AG08396 (cell line): ENCODE data around the gene GLS.
"Not testable (repeated sequence)": the region's sequence is repeated elsewhere in the genome, so short reads cannot be mapped to it uniquely, and the experiment has no call there.

Experiments
- DNase-seq: peaks from one replicate; pipeline ENCODE4 v3.0.0; 2012; ENCODE audit warnings: low spot score, mixed read lengths

GLS gene

DNA sequence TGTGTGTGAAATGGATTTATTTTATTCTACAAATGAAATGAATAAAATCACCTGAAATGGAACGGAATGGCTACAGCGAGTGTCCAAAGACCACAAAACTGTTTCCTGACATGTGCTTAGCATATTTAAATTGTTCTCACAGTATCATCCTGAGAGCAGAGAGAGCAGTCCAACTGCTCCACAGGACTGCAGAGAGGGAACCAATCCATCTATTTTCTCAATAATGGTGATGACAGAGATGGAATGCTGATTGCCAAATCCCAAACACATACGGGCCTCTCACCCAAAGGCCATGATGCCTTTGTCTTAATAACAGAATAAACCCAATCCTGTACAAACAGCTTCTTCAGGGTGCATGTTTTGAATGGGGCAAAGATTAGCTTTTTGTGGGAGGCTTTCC is 92.2 kb downstream of the GLS start:
- DNase-seq: no peak

DNA sequence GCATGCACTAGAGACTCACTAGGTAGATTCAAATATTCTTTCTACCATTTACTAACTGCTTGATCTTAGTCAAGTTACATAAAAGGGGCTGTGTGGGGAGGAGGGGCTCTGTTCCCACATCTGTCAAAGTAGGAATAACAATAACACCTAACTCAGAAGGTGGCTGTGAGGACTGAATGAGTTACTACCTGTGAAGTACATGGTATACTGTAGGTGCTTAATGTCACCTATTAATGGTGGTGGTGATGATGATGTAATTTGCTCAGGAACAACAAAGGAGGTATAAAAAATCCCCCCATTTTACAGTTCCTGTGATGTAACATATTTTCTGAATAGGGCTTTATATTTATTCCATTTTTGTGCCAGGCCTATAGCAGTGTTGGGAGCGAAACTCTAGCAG is 92.6 kb downstream of the GLS start:
- DNase-seq: no peak

DNA sequence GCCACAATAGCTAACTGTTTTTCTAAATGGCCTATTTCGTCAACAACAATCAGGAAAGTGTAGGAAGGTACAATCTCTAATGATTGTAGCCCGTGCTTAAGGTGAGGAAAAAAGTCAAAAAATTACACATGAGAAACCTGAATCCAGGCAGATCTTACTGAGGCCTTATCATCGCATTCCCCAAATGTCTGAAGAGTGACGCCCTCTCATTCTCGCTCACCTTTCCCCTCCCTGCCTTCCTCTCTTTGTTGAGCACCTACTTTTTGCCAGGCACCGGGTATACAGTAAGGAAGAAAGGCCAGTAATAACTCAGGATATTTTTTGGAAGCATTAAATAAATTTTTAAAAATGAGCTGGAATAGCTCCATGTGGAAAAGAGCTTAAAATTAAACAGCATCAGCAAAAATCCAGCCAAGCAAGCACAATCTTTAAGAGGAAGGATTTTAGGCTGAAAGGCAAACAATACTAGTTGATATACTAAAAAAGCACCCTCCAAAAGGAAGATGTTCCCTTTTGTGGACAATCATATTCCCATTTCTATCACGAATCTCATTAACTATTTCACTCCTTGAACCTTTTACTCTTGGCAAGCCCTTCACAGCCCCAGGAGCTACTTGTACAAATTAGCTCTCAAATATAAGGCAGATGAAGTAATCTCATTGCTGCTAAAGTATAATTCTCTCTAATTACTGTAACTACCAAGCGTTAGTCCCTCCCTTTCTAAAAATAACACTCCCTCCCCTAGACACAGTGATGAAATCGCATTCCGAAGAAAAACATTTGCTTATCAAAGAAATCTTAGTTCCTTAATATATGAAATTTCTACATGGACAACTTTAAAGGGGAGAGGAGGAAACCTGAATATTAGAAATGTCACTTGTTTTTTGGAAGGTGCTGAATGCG is 93.4 kb downstream of the GLS start:
- DNase-seq: no peak

DNA sequence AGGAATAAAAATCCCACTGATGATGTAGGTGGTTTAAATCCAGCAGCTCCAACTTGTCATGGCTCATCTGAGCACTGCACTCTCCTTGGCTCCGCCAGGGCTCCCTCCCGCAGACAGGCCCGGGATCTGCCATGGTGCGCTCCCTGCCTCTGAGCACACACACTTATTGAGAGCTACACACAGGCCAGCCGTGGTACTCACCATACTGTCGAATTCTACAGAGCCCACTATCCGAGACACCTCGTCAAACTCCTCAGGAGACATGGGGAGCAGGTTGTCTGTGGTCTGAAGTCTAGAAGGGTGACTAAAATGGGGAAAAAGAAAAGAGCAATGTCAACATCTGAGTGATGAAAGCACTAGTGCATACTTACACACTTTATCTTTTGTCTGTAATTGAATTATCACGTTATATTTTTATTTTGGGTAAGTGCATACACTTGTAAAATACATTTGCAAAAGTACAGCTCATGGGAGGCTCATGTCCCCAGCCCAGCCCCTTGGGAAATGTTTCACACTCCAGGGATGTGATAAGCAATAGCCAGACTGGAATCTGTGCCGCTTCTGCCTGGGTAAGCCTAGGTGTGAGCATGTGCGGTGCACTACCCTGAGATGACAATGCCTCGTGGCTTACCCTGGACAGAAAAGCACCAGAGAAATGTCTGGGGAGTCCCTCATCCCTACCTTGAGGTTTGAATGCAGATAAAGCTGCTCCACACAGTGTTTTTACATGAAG is 94.2 kb downstream of the GLS start:
- DNase-seq: no peak

DNA sequence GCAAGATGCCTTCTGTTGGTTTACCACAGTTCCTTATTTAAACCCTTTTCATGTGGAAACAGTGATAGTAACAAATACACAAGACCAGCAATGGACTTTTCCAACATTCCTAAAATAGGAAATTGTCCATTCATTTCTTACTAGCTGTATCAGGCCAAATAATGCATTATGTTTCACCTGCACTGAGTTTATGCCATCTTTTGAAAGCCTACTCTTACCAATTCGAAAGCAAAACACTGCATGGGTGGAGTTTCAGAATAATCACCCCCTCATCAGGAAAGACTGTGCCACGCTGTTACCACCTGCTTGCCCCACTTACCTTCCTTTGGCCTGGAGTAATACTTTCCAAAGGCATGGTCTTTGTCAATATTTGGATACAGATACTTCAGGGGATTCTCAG is 95.9 kb downstream of the GLS start:
- DNase-seq: no peak

DNA sequence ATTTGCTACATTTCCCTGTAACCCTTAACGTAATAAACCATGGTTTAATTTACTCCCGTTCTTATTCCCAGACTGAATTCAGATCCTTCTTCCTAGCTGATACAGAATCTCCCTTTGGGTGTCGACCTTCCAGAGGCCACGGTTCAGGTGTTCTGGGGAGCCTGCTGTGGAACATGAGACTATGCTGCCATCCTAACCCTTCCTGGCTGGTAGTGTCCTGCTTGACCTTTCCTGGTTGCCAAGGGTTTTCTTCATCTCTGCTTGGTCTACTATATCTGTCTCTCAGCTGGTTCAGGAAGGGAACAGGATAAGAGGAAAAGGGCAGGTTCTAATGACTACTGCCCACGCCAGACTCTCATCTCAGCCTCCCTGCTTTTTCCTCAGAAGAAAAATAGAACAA is 96.9 kb downstream of the GLS start:
- no peak for DNase-seq

DNA sequence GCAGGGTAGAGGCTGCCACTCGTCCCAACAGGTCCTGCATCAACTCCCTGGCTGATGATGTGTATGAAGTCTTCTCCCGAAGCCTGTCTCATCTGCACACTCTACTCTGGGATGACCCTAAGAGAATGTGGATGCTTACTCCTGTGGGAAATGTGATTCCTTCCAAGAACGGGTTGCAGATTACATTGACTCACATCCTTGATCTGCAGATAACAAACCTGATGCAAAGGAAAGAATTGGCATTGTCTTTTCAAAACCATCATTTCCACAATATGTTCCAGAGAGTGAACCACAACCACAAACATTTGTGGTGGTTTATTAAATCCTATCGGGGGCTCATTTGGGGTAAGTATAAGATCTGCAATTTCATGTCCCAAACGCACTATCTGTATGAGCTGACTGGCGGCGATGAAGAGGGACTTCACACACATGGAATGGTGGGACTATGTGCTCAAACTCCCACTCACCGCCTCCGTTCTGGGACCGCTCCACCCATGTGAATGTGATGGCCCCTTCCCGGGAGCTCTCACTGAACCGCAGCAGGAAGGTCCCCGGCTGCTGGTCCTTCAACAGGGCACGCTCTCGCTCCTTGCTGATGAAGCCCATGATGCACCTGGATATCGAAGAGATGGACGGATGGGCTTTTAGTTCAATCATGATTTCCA is 97.9 kb downstream of the GLS start:
- DNase-seq: no peak

DNA sequence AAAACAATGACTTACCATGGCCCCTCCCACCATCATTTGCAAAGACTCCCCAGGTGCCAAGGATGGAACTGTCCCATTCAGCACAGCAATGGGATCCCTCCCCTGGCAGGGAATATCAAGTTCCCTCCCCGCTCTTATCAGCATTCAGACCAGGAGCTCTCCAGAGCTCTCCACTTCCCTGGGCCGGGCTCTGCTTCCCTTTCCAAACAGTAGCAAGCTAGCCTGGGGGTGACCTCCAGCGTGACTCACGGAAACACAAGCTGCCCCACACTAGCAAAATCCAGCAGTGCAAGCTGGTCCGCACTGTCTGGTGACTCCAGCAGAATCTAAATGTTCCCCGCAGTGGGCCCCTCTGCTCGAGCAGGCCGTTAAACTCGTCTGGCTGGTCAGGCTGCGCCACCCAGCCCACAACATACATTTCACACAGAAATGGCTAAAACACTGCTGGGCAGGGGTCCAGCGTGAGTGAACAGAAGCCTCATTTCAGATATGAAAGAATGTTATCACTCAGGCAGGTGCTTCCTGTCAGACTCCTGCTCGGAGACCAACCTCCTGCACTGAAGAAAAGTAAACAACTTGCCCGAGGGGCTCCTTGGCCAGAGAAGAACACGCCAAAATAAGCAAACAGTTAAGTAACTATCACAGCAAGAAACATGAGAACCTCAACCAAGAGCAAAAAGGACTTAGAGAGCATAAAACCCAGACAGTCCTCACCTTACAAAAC is 99.4 kb downstream of the GLS start:
- DNase-seq: no peak

DNA sequence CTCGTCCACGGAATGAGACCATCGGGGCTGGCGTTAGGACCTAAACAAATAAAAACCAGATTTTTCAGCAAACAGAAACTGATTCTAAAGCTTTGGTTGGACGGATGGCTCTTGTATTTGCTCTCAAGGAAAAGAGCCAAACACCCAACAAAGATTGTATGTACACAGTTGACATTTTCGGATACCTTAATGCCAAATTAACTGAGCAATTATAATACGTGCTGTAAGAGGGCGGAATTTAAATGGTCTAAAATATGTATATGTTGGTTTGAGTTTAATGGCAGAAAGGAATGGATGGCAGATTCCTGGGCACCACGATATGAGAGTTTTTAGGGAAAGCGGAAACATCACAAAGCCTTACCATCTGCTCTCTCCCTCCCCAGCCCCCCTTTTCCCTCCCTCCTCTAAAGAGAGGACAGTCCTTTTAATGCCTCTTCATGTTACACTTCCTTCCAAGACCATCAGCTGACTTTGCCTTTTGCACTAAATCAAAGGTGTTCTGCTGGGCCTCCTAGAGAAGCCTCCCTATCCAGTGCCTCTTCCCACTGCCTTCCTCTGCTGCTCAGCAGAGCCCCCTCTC is 100.1 kb downstream of the GLS start:
- no peak for DNase-seq

DNA sequence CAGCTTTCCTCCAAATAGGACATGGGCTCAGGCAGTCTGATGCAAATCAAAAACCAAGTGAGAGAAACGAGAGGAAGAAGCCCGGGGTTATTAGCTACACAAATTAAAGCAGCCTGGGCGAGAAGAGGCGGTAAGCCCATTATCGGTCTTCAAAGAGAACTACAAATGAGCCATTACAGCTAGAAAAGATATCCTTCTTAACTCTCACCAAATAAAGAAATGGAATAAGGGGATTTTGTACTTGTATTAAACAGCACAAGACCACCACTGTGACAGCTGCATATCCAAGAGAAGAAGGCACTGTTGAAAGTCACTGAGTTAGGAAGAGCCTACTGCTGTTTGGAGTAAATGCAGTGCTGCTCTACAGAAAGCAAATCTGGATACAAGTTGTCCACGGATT is 100.7 kb downstream of the GLS start:
- no peak for DNase-seq

DNA sequence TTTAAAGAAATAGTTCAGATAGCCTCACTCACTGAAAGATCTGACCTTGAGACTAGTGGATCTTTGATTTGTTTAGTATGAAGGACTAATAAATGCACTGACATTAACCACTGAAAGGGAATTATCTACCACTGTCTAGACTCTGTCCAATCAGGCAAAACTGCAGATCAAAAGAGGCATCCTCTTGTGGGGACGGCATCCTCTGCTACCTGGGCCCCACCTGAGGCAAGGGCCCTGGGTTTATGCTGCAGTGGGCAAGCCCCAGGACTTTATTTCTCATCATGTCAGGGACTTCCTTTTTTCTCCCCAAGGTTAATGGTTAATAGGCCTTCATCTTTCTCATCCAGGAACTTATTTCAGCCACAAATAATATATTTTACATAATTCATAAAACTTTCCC is 101.1 kb downstream of the GLS start:
- DNase-seq: no peak

DNA sequence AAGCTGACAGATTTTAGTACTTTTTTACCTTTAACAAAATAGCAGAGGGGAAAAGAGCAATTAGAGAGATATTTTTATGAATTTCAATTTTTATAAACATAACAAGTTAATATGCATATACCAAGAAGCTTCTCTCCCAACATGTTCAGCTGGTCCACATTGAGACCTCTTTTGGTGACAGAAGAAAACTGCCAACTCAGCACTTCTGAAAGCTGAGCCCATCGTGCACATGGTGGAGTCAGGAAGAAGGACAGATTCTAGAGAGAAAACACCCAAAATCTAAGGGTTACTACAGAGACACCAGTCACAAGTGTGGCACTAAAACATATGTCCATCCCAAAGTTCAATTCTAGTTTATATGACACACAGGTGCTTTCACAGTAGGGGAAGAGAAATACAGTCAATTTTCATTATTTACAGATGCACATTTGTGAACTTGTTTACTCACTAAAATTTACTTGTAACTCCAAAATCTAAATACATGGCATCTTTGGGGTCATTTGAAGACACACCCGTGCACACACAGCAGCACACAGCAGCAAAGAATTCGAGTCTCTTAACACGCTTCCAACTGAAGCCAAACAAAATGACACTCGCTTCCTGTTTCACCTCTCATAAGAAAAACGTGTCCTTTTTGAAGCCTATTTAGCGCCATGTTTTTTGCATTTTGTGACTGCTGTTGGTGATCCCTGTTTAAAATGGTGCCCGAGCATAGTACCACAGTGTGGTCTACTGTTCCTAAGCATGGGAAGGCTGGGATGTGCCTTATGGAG is 101.8 kb downstream of the GLS start:
- no peak for DNase-seq

DNA sequence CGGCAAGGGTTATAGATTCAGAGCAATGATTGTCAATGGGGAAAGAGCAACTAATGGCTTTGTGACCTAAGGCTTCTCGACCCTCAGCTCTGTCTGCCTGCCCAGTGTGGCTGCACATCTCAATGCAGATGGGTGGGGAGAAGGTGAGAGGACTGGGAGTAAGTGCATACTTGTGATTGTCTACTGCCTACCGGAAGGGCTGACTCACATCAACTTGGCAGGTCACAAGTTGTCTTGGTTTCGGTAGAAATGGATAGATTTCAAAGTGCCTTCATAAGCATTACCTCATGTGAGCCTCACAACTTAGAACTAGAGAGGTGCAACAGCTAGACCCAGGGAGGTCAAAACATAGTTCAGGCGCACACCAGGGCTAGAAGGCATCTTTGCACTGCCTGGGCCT is 104.0 kb downstream of the GLS start:
- DNase-seq: peak; percentile 38

DNA sequence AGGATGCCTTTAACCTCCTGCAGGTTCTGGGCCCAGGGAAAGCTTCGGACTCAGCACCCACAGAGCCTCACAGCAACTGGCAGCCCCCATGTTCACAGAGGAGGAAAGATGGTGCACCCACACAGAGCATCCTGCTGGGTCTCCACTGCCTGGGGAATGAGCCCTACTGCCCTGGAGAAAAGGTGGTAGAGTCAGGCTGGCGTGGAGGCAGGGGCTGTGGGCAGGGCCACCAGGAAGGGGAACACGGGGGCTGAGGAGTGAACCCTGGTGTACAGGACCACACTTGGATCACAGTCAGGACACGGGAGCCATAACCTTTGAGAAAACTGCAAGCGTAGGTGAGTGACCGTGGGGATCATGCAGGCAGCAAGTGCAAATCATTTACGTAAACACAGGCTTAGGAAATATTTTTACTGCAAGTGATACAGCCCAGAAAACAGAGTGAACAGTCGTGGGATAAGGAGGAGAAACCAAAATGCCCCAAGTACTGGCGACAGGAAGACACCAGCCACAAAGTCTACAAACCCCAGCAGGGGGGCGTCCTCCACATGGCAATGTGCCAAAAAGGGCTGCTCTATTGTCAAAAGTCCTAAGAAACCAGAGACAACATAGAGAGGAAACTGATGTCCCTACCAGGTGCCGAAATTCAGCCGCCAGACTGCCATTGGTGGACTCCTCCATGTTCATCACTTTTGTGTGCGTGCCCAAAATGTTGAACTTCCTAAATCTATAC is 105.8 kb downstream of the GLS start:
- no peak for DNase-seq

DNA sequence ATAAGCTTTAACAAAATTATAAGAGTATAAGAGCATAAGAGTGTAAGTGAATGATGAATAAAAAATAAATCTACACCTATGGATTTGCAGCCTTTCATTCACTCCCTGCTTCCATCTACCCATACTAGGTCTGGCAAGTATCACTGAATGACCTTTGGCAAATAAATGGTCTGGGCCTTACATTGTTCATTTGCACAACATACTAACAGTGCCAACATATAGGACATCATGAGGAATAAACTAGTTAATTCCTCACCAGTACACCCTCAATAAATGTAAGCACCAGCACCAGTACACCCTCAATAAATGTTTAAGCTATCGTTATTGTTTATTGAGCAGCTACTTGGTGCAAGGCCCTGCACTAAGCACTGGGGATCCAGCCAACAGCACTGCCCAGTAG is 106.5 kb downstream of the GLS start:
- no peak for DNase-seq

DNA sequence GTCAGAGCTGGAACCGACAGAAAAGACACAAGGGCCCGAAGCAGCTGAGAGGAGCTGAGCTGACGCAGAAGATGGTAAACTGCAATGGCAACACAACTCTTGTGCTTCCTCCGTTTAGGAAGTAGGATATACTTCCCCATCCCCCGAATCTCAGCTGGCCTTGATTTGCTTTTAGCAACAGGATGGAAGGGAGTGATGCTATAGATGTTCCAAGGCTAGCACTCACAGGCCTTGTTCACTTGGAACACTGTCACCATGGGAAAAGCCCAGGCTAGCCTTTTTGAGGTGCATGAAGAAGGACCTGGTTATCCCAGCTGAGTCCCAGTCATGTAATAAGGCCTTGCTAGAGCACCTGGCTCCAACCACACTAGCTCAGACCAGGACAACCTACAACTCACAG is 107.3 kb downstream of the GLS start:
- no peak for DNase-seq

DNA sequence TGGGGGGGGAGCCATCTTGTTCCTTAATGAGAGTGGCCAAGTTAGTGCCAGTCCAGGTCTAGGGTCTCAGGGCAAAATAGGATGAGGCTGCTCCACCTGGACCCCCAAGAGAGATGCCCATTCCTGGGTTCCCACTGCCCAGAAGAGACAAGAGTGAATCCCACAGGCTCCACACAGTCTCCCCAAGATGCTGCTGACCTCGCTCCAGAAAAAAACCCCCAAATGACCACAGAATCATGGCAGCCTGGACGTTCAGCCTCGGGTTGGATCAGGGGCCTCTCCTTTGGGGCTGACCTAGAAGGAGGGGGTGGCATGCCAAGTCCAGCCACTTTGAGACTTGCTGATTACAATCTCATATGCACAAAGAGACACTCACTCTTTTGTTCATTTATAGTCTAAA is 108.3 kb downstream of the GLS start:
- DNase-seq: no peak

DNA sequence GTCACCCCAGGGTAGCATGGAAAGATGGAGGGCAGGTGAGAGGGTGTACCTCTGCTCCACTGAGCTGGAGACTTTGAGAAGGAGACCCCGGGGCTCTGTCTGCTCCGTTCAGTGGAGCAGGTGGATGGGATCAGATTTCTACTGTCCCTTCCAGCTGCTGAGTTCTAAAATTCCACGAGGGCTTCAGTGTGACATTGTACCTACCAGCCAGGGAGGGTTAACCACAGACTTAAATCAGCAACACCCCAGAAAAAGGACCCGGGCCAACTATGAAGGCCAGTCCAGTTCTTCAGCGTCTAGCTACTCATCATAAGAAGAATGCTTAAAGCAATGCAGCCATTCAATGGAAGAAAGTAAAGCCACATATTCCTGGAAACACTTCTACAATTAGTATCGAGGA is 109.5 kb downstream of the GLS start:
- DNase-seq: no peak

DNA sequence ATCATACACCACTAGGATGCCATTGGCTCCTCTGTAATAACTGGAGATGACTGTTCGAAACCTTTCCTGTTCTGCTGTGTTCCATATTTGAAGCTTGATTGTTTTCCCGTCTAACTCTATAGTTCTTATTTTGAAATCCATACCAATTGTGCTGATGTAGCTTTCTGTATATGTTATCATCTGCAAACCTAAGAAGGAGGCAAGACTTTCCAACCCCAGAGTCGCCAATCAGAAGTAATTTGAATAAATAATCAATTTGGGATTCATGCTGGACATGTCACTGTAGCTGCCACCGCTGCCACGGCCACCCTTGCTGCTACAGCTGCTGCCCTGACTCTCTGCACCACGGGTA is 112.6 kb downstream of the GLS start:
- no peak for DNase-seq

DNA sequence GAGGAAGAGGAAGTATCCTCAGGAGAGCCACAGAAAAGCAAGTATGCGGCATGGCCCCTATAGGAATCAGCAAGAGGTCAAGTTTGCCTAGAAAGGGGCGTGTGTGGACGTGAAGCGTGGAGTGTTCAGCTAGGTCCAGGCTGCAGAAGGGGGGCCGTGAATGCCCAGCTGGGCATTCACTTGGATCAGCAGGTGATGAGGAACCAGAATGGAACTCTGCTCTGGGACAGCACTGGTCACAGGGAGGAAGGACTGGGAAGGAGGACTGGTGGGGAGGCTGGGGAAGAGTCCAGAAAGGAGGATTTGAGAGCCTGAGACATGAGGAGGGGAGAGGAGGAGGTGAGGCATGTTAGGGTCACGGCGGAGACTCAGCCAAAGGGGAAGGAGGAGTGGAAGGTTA is 113.5 kb downstream of the GLS start:
- no peak for DNase-seq

DNA sequence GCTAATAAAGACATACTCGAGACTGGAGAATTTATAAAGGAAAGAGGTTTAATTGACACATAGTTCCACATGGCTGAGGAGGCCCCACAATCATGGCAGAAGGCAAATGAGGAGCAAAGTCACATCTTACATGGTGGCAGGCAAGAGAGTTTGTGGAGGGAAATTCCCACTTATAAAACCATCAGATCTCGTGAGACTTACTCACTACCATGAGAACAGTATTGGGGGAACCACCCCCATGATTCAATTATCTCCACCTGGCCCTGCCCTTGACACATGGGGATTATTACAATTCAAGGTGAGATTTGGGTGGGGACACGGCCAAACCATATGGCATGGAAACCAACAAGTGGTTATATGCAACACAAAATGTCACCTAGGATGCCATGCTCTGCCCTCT is 114.7 kb downstream of the GLS start:
- not testable (repeated sequence) for DNase-seq
